Ascending aorta (tissue), 2 donors: ENCODE data around the gene OGFOD3. TPM values are rescaled to one million over a fixed set of nuclear protein-coding genes. Genes with fewer than 3 reads are reported as not detected.

Source experiments
- DNase-seq, 2 donors: peaks; one replicate each; pipeline ENCODE4 v3.0.0-alpha.2; 2019; ENCODE audit warnings: low spot score in 2 of 2
- H3K27ac ChIP-seq, 2 donors: fragments of 200-600 bp; sonication (generic); one replicate each; pipeline ENCODE4 v1.5.1; 2016 to 2017; ENCODE audit warnings: mild to moderate bottlenecking in 1 of 2
- H3K27me3 ChIP-seq: fragments of 200-600 bp; sonication (generic); one replicate; pipeline ENCODE4 v1.5.1; 2017
- H3K36me3 ChIP-seq, 2 donors: fragments of 200-600 bp; sonication (generic); one replicate each; pipeline ENCODE4 v1.5.1; 2016
- H3K4me1 ChIP-seq, 2 donors: fragments of 200-600 bp; sonication (generic); one replicate each; pipeline ENCODE4 v1.5.1; 2016 to 2017; ENCODE audit warnings: mild to moderate bottlenecking in 1 of 2
- H3K4me3 ChIP-seq, 2 donors: fragments of 200-600 bp; sonication (generic); one replicate each; pipeline ENCODE4 v1.5.1; 2016 to 2017; ENCODE audit warnings: mild to moderate bottlenecking in 1 of 2
- H3K9me3 ChIP-seq, 2 donors: fragments of 200-600 bp; sonication (generic); one replicate each; pipeline ENCODE4 v1.5.1; 2016
- CTCF ChIP-seq, 3 experiments: fragments of 200-600 bp in 2 of 3; fragments of 450-650 bp in 1 of 3; sonication (generic) in 2 of 3; IDR thresholded peaks; one replicate each; pipeline ENCODE4 v1.5.1; 2016 to 2019; ENCODE audit warnings: antibody characterized with exemption in 3 of 3, mild to moderate bottlenecking in 1 of 3, moderate library complexity in 1 of 3
- intact Hi-C: fragments of 100-400 bp; cut with DNase I; formaldehyde crosslinking; loops from one replicate; pipeline ENCODE4 v1.15.1; 2023
- total RNA-seq: library from RNA; depleted of rRNA; stranded (reverse); fragments of >200 nt; gene quantifications from one replicate; pipeline ENCODE4 v1.1.0, GENCODE V29; 2016

Gene OGFOD3
- total RNA-seq, 1 donor from 2014 or later: 36.6 TPM

- H3K27ac ChIP-seq: no peak overlapping the region
- no peaks in the 10 kb centered on the region for H3K9me3 ChIP-seq
- intact Hi-C loops: no loop called here
- H3K4me3 ChIP-seq: no peak overlapping the region
- peaks cover 16 to 32% of the 10 kb centered on the region in 2 donors for H3K36me3 ChIP-seq
- no peak for TF ChIP-seq CTCF (IDR thresholded peaks at IDR 0.05)
- no peaks in the 10 kb centered on the region for H3K27me3 ChIP-seq
- DNase-seq: no peak
- H3K4me1 ChIP-seq: no peaks in the 10 kb centered on the region
Measured at GRCh38 chr17:82399601-82400101, 18.7 kb downstream of the OGFOD3 start.

DNA sequence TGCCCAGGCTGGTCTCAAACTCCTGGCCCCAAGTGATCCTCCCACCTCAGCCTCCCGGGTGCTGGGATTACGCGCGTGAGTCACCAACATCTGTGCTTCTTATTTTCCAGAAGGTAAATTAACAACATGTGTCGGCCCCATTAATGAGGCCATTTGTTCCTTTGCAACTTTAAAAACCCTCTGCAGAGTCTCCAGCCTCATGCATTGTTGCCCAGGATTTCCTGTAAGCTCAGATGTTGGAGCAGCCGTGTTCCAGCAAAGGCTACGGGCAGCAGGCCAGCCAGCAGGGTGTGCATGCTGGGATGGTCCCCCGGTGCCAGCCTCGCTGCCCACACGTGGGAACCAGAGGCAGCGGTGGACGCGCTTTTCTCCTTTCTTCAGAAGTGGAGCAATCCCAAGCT lies 19.3 kb downstream of the OGFOD3 start:
- intact Hi-C loops: no loop called here
- peak in 1 of 2 donors; percentile 74 for DNase-seq

DNA sequence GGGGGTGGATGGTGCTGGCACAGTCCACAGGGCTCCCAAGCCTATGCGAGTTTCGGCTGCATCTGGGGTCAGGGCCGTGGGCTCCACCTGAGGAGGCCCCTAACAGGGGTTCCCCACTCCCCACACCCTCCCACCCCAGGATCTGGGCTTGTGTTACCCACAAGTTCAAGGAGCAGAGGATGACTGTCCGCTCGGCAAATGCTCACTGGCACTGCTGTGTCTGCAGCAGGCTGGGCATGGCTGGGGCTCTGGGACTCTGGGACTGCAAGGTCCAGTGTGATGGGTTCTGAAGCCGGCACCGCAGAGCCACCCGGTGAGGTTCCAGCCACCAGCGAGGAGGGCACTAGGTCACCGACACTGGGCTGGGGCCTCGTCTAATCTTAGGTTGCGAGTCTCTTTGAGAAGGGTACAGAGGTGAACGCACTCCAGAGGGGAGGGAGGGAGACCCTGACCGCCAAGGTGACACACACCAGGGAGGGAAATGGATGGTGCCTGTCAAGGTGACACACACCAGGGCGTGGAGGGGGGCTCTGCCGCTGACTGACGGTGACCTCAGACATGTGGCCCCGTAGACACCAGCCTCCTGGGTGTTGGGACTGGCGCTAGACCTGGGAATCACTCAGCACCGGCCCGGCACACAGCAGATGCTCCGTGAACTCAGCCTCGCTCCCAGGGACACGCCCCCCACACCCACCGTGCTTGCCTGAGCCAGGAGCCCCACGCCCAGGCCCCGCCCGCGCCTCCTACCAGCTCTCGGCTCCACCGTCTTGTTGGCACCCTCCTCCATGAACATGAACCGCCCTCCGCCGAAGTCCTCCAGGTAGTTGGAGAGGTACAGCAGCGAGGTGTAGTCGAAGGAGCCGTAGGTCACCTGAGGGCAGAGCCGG lies 20.7 kb downstream of the OGFOD3 start:
- no peak overlapping the region for H3K4me3 ChIP-seq
- DNase-seq: no peak
- H3K36me3 ChIP-seq: peaks cover 5 to 35% of the 10 kb centered on the region in 2 donors
- no peak overlapping the region for H3K27ac ChIP-seq
- no peaks in the 10 kb centered on the region for H3K27me3 ChIP-seq
- intact Hi-C loops: no loop called here
- H3K9me3 ChIP-seq: no peaks in the 10 kb centered on the region
- no peak for TF ChIP-seq CTCF (IDR thresholded peaks at IDR 0.05)
- H3K4me1 ChIP-seq: no peaks in the 10 kb centered on the region

More for the DNA sequence above, 19.3 kb downstream of the OGFOD3 start:
- Histone ChIP-seq H3K4me3 (no peak overlapping the region), H3K27me3 (no peaks in the 10 kb centered on the region), H3K36me3 (peaks cover 14 to 35% of the 10 kb centered on the region in 2 donors), H3K27ac (no peak overlapping the region), H3K4me1 (no peaks in the 10 kb centered on the region), H3K9me3 (no peaks in the 10 kb centered on the region)
- no peak for TF ChIP-seq CTCF (IDR thresholded peaks at IDR 0.05)

DNA sequence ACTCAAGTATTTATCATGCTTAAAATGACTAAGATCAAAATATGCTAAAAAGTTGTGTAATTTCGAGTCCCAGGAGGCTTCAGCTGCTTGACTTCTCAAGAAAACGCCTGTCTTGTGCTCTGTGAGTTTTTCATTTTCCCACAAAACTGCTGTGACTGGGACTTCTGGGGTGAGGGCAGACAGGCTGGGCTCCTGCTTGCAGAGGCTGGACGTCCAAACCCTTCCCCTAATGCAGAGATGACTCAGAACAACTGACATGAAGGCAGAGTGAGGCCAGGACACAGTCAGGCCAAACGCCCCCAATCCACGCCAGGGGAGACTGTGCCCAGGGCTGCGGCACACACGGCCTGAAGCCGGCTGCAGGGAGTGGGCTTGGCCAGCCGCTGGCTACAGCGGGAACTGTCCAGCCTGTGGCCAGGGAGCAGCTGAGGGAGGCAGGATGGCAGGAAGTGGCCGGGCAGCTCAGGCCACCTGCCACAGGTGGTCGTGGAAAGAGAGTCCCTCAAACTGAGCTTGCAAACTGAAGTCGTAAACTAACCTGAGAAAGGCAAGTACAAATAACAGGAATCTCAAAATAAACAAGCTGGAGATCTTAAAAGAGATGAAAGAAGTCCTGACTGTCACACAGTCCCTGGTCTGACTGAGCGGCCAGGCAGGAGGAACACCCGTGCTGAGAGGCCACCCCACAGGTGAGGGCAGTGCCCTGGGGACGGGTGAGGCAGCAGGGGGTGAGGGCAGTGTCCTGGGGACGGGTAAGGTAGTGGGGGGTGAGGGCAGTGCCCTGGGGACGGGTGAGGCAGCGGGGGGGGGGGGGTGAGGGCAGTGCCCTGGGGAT lies 21.6 kb downstream of the OGFOD3 start:
- intact Hi-C loops: no loop called here

More for the DNA sequence above, 21.6 kb downstream of the OGFOD3 start:
- H3K36me3 ChIP-seq: peaks cover 12 to 40% of the 10 kb centered on the region in 2 donors
- DNase-seq: no peak
- H3K4me3 ChIP-seq: no peak overlapping the region
- TF ChIP-seq CTCF (IDR thresholded peaks at IDR 0.05): no peak
- no peak overlapping the region for H3K27ac ChIP-seq
- no peaks in the 10 kb centered on the region for H3K4me1 ChIP-seq
- no peaks in the 10 kb centered on the region for H3K27me3 ChIP-seq
- H3K9me3 ChIP-seq: no peaks in the 10 kb centered on the region
